A673 (cell line): ENCODE results near the gene STEAP4. TPM values are rescaled to one million over a fixed set of nuclear protein-coding genes. Genes with fewer than 3 reads are reported as not detected.

Experiments used
- BruUV-seq: library from RNA; stranded (reverse); fragments of 400-500 nt; replicated peaks from 2 replicates; lab custom pipeline; 2021; lab: Mats Ljungman, UMichigan
- CTCF ChIA-PET: fragments of 300-600 bp; sonication (Branson Sonifier 250); formaldehyde crosslinking; loops from one replicate; lab custom pipeline; 2022; ENCODE audit warnings: antibody characterized with exemption; lab: Charles Lee
- POLR2A ChIA-PET: fragments of 300-600 bp; sonication (Branson Sonifier 250); formaldehyde crosslinking; loops from one replicate; lab custom pipeline; 2022; ENCODE audit warnings: antibody characterized with exemption; ENCODE audit not compliant: low non-redundant PET; lab: Charles Lee
- DNase-seq: peaks from one replicate; pipeline ENCODE4 v3.0.0-alpha.2; 2015; ENCODE audit warnings: low spot score
- H3K27ac ChIP-seq: fragments of 200-600 bp; sonication (generic); 2 replicates; pipeline ENCODE4 v1.5.1; 2016; ENCODE audit warnings: mixed run types, low read depth, mild to moderate bottlenecking, mixed read lengths, antibody characterized with exemption, low read length; ENCODE audit not compliant: poor library complexity, severe bottlenecking
- H3K27me3 ChIP-seq: fragments of 200-600 bp; sonication (generic); replicated peaks from 2 replicates; pipeline ENCODE4 v1.6.1; 2017; ENCODE audit warnings: mixed run types, low read depth, mild to moderate bottlenecking, mixed read lengths, antibody characterized with exemption, low read length; ENCODE audit not compliant: insufficient read depth, poor library complexity
- H3K36me3 ChIP-seq: fragments of 200-600 bp; sonication (generic); 2 replicates; pipeline ENCODE4 v1.6.1; 2016; ENCODE audit warnings: mixed run types, mild to moderate bottlenecking, mixed read lengths, antibody characterized with exemption, low read length; ENCODE audit not compliant: insufficient read depth, poor library complexity, severe bottlenecking
- H3K4me1 ChIP-seq: fragments of 200-600 bp; sonication (generic); 2 replicates; pipeline ENCODE4 v1.6.1; 2017; ENCODE audit warnings: mixed run types, mild to moderate bottlenecking, mixed read lengths, antibody characterized with exemption, low read length; ENCODE audit not compliant: insufficient read depth, poor library complexity, severe bottlenecking
- H3K4me3 ChIP-seq: fragments of 200-600 bp; sonication (generic); 2 replicates; pipeline ENCODE4 v1.5.1; 2016; ENCODE audit warnings: low read depth, mixed run types, mild to moderate bottlenecking, mixed read lengths, low read length; ENCODE audit not compliant: poor library complexity, severe bottlenecking
- H3K9me3 ChIP-seq: fragments of 200-600 bp; sonication (generic); 2 replicates; pipeline ENCODE4 v1.6.1; 2016; ENCODE audit warnings: mixed run types, low read depth, mild to moderate bottlenecking, mixed read lengths, antibody characterized with exemption, low read length; ENCODE audit not compliant: poor library complexity, severe bottlenecking
- CTCF ChIP-seq: fragments of 300-800, 200-600 bp; sonication (generic); conservative IDR thresholded peaks from 2 replicates; pipeline ENCODE4 v1.5.1; 2017; ENCODE audit warnings: low read depth, mild to moderate bottlenecking, antibody characterized with exemption, low read length, moderate library complexity, mixed read lengths
- EZH2 ChIP-seq: fragments of 200-600 bp; sonication (generic); IDR thresholded peaks from 2 replicates; pipeline ENCODE4 v1.6.1; 2017; ENCODE audit warnings: borderline replicate concordance, low read depth, mild to moderate bottlenecking, mixed read lengths, antibody characterized with exemption, low read length; ENCODE audit not compliant: poor library complexity, severe bottlenecking
- intact Hi-C: fragments of 100-400 bp; cut with micrococcal nuclease; formaldehyde crosslinking; loops from one replicate; pipeline ENCODE4 v1.10.0; 2022; ENCODE audit not compliant: unreplicated experiment
- total RNA-seq: library from RNA; stranded (reverse); gene quantifications from 2 replicates; pipeline ENCODE4 v1.2.3, GENCODE V29; 2021

STEAP4 gene
- total RNA-seq, 1 experiment from 2014 or later = not detected

- Histone ChIP-seq H3K4me3 (no peak overlapping the region), H3K4me1 (no peaks in the 10 kb centered on the region), H3K27me3 (peaks cover 19% of the 10 kb centered on the region), H3K9me3 (no peaks in the 10 kb centered on the region), H3K27ac (no peak overlapping the region), H3K36me3 (no peaks in the 10 kb centered on the region)
- intact Hi-C loops = no loop called here
- no TSS peak for BruUV-seq
- TF ChIP-seq EZH2 = no peak
- peak; percentile 60 for TF ChIP-seq CTCF
- POLR2A ChIA-PET = no interaction called here
- CTCF ChIA-PET = interaction anchor here (0.6 to 1.0 kb wide), 3 partner anchors 24 to 490 kb away, joined by 3 to 5 read pairs (median 3); no protein-coding TSS in a partner anchor
- DNase-seq = peak; percentile 52
These were observed 38.5 kb upstream of the STEAP4 start for GRCh38 chr7:88344956-88345832.

GRCh38 chr7:88344271-88344670 is 37.6 kb upstream of the STEAP4 start:
- no peaks in the 10 kb centered on the region for H3K4me1 ChIP-seq
- H3K27ac ChIP-seq = no peak overlapping the region
- H3K4me3 ChIP-seq = no peak overlapping the region
- intact Hi-C loops = no loop called here
- H3K36me3 ChIP-seq = no peaks in the 10 kb centered on the region
- BruUV-seq = no TSS peak
- TF ChIP-seq EZH2 (no peak), CTCF (no peak)
- H3K27me3 ChIP-seq = peaks cover 19% of the 10 kb centered on the region
- ChIA-PET CTCF (no interaction called here), POLR2A (no interaction called here)
- no peaks in the 10 kb centered on the region for H3K9me3 ChIP-seq
- no peak for DNase-seq

- TF ChIP-seq CTCF (no peak), EZH2 (no peak)
- DNase-seq = no peak
- Histone ChIP-seq H3K27ac (no peak overlapping the region), H3K4me3 (no peak overlapping the region), H3K36me3 (no peaks in the 10 kb centered on the region), H3K4me1 (no peaks in the 10 kb centered on the region), H3K9me3 (no peaks in the 10 kb centered on the region), H3K27me3 (peaks cover 18% of the 10 kb centered on the region)
- ChIA-PET POLR2A (no interaction called here), CTCF (no interaction called here)
- no TSS peak for BruUV-seq
- intact Hi-C loops = no loop called here
These were observed 32.7 kb upstream of the STEAP4 start for GRCh38 chr7:88339195-88339922.
